ENCODE measurements around the gene FAM163B. TPM values are rescaled to one million over a fixed set of nuclear protein-coding genes. Genes with fewer than 3 reads are reported as not detected.

The FAM163B gene
- total and polyA plus RNA-seq, 2 experiments from 2014 or later: 0.35 to 1.0 TPM

DNA sequence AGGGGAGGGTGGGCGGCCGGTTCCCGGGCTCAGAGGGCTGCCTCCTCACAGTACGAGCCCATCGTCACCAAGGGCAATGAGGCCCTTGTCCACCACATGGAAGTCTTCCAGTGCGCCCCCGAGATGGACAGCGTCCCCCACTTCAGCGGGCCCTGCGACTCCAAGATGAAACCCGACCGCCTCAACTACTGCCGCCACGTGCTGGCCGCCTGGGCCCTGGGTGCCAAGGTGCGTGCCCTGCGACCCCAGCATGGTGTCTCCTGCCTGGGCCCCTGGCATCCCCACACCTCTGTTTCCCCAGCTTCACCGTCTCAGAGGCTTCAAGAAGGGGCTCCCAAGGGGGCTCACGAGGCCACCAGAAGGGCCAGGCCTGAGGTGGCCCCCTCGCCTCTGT, 34.2 kb upstream of the FAM163B start:
- Histone ChIP-seq H4K20me1 (ENCODE audit: insufficient read depth, poor library complexity, severe bottlenecking) (no peaks in the 10 kb centered on the region), H3K4me2 (no peak overlapping the region)

DNA sequence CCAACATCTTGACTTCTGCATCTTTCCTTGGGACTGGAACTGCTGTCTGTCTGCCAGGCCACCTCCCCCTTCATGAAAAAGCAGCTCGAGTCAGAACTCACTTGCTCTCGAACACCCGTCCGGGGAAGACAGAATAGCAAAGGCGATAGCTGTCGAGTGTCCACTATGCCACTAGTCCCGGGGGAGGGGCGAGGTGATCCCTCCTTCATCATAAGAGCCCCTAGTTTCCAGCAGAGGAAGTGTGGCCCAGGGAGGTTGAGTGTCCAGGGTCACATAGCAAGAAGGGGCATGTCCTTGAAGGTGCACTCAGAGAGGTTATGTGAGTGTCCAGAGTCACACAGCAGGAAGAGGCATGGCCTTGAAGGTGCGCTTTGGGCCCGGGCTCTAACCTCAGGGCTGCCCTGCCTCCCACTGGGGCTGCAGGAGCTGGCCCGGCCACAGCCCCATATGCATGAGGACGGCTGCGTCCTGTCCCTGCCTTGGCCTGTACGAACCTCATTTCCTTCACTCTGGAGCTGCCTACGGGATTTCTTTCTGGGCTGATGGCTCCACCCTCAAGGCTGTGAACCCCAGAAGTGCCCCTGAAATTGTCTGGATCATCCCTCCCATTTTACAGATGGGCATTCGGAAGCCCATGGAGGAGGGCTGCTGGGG, 33.6 kb upstream of the FAM163B start:
- 82% methylated on average over 15 of the region's 16 CpGs for WGBS (ENCODE audit: low lambda C conversion rate, missing lambda C conversion rate)
- no peak overlapping the region for H2AFZ ChIP-seq
- H3K36me3 ChIP-seq (replicated peaks; ENCODE audit: insufficient read depth, low read depth): no peaks in the 10 kb centered on the region
- H3K9me3 ChIP-seq (ENCODE audit: low read depth): no peaks in the 10 kb centered on the region
- no peak for DNase-seq (ENCODE audit: low spot score)
- H4K20me1 ChIP-seq (ENCODE audit: insufficient read depth, poor library complexity, severe bottlenecking): no peaks in the 10 kb centered on the region
- no peak overlapping the region for H3K27ac ChIP-seq
- no peaks in the 10 kb centered on the region for H3K4me1 ChIP-seq (ENCODE audit: insufficient read depth)
- H3K4me3 ChIP-seq: no peak overlapping the region
- no peaks in the 10 kb centered on the region for H3K27me3 ChIP-seq
- no peak overlapping the region for H3K4me2 ChIP-seq
- H3K79me2 ChIP-seq: no peaks in the 10 kb centered on the region
- no peaks in the 10 kb centered on the region for H3K9me2 ChIP-seq (replicated peaks; ENCODE audit: insufficient read depth)
- TF ChIP-seq EZH2 (IDR thresholded peaks at IDR 0.05; ENCODE audit: borderline replicate concordance): no peak
- TF ChIP-seq, protein P1, sequence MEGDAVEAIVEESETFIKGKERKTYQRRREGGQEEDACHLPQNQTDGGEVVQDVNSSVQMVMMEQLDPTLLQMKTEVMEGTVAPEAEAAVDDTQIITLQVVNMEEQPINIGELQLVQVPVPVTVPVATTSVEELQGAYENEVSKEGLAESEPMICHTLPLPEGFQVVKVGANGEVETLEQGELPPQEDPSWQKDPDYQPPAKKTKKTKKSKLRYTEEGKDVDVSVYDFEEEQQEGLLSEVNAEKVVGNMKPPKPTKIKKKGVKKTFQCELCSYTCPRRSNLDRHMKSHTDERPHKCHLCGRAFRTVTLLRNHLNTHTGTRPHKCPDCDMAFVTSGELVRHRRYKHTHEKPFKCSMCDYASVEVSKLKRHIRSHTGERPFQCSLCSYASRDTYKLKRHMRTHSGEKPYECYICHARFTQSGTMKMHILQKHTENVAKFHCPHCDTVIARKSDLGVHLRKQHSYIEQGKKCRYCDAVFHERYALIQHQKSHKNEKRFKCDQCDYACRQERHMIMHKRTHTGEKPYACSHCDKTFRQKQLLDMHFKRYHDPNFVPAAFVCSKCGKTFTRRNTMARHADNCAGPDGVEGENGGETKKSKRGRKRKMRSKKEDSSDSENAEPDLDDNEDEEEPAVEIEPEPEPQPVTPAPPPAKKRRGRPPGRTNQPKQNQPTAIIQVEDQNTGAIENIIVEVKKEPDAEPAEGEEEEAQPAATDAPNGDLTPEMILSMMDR (IDR thresholded peaks at IDR 0.05; ENCODE audit: poor library complexity): no peak
- no peak for TF ChIP-seq EZH2phosphoT487 (IDR thresholded peaks at IDR 0.05; ENCODE audit: low read depth, severe bottlenecking, unreplicated experiment)

More for the DNA sequence above, 34.2 kb upstream of the FAM163B start:
- Histone ChIP-seq H3K4me3 (no peak overlapping the region), H3K79me2 (no peaks in the 10 kb centered on the region), H3K9me2 (replicated peaks; ENCODE audit: insufficient read depth) (no peaks in the 10 kb centered on the region), H3K27me3 (no peaks in the 10 kb centered on the region), H3K9me3 (ENCODE audit: low read depth) (no peaks in the 10 kb centered on the region), H3K4me1 (ENCODE audit: insufficient read depth) (no peaks in the 10 kb centered on the region), H2AFZ (no peak overlapping the region), H3K27ac (no peak overlapping the region), H3K36me3 (replicated peaks; ENCODE audit: insufficient read depth, low read depth) (no peaks in the 10 kb centered on the region)
- 95% methylated on average over 15 of the region's 20 CpGs for WGBS (ENCODE audit: low lambda C conversion rate, missing lambda C conversion rate)
- TF ChIP-seq EZH2 (IDR thresholded peaks at IDR 0.05; ENCODE audit: borderline replicate concordance) (no peak), EZH2phosphoT487 (IDR thresholded peaks at IDR 0.05; ENCODE audit: low read depth, severe bottlenecking, unreplicated experiment) (no peak)
- TF ChIP-seq, protein P1 (IDR thresholded peaks at IDR 0.05; ENCODE audit: poor library complexity): no peak
- DNase-seq (ENCODE audit: low spot score): no peak

DNA sequence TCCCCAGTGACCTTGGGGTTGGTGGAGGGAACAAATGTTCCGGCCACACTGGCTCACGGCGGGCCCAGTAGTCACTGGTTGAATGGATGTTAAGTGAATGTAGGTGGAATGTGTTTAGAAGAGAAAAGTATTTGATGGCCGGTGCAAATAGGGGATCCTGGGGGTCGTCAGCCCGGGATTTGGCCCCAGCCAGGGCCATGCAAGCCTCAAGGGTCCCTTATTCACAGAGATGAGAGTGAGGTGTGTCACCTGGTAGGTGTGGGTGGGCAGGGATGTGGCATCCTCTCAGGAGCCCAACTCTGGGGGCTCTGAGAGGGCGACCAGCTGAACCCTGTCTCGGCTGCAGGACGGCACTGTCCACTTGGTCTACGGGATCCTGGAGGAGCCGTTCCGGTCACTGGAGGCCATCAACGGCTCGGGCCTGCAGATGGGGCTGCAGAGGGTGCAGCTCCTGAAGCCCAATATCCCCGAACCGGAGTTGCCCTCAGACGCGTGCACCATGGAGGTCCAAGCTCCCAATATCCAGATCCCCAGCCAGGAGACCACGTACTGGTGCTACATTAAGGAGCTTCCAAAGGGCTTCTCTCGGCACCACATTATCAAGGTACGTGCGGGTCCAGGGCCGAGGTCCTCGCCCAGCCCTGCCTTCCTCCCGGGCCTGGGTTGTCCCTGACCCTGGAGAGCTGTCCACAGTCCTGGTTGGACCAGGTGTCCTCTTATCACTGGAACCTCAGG, 32.8 kb upstream of the FAM163B start:
- 91% methylated on average over 25 of the region's 25 CpGs for WGBS (ENCODE audit: low lambda C conversion rate, missing lambda C conversion rate)
- no peaks in the 10 kb centered on the region for H3K79me2 ChIP-seq
- TF ChIP-seq EZH2phosphoT487 (IDR thresholded peaks at IDR 0.05; ENCODE audit: low read depth, severe bottlenecking, unreplicated experiment) (no peak), EZH2 (IDR thresholded peaks at IDR 0.05; ENCODE audit: borderline replicate concordance) (no peak)
- TF ChIP-seq, protein P1 (IDR thresholded peaks at IDR 0.05; ENCODE audit: poor library complexity): no peak
- no peaks in the 10 kb centered on the region for H3K9me3 ChIP-seq (ENCODE audit: low read depth)
- no peaks in the 10 kb centered on the region for H3K36me3 ChIP-seq (replicated peaks; ENCODE audit: insufficient read depth, low read depth)
- H3K4me1 ChIP-seq (ENCODE audit: insufficient read depth): no peaks in the 10 kb centered on the region
- no peak overlapping the region for H3K27ac ChIP-seq
- DNase-seq (ENCODE audit: low spot score): no peak
- no peak overlapping the region for H3K4me2 ChIP-seq
- H3K9me2 ChIP-seq (replicated peaks; ENCODE audit: insufficient read depth): no peaks in the 10 kb centered on the region
- H4K20me1 ChIP-seq (ENCODE audit: insufficient read depth, poor library complexity, severe bottlenecking): no peaks in the 10 kb centered on the region
- H2AFZ ChIP-seq: no peak overlapping the region
- H3K4me3 ChIP-seq: no peak overlapping the region
- no peaks in the 10 kb centered on the region for H3K27me3 ChIP-seq

Measured in hepatocyte (in vitro differentiated cells).